Measurements from ENCODE around the gene AKAP7. TPM values are rescaled to one million over a fixed set of nuclear protein-coding genes. Genes with fewer than 3 reads are reported as not detected.
"Not testable (repeated sequence)": the region's sequence is repeated elsewhere in the genome, so short reads cannot be mapped to it uniquely, and the experiment has no call there.

Gene AKAP7
- total RNA-seq, 1 experiment from 2014 or later = 3.1 TPM

DNA sequence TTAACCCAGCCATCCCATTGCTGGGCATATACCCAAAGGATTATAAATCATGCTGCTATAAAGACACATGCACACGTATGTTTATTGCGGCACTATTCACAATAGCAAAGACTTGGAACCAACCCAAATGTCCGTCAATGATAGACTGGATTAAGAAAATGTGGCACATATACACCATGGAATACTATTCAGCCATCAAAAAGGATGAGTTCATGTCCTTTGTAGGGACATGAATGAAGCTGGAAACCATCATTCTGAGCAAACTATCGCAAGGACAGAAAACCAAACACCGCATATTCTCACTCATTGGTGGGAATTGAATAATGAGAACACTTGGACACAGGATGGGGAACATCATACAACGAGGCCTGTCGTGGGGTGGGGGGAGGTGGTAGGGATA is 43.3 kb upstream of the AKAP7 start:
- DNase-seq (ENCODE audit: low read depth, low spot score); BruUV-seq (replicated peaks); H3K9me3 ChIP-seq (ENCODE audit: control insufficient read depth in 1 of 2, insufficient read depth in 1 of 2, low read depth in 1 of 2, low read length in 2 of 2); H3K9me2 ChIP-seq (ENCODE audit: insufficient read depth); H3K4me3 ChIP-seq (replicated peaks in 1 of 2; ENCODE audit: low read depth in 1 of 2, low read length in 2 of 2); H2AFZ ChIP-seq (ENCODE audit: low read depth, low read length, poor library complexity, severe bottlenecking); H3K9ac ChIP-seq (ENCODE audit: low read length); ATAC-seq; H3K27me3 ChIP-seq (ENCODE audit: insufficient read depth, low read length); CTCF ChIA-PET; RAD21 ChIA-PET (ENCODE audit: low non-redundant PET in 1 of 2, low total read pairs in 2 of 2, uncharacterized antibody in 2 of 2, unreplicated experiment in 2 of 2); H3K27ac ChIP-seq (ENCODE audit: low read depth, low read length); H4K20me1 ChIP-seq (ENCODE audit: insufficient read depth); POLR2A ChIA-PET; H3K4me1 ChIP-seq (ENCODE audit: control insufficient read depth in 1 of 2, insufficient read depth in 2 of 2, low read length in 2 of 2); H3K36me3 ChIP-seq (ENCODE audit: control insufficient read depth in 1 of 2, insufficient read depth in 2 of 2, low read length in 2 of 2); intact Hi-C loops (cut with micrococcal nuclease); H3K4me2 ChIP-seq (ENCODE audit: low read length); H3K79me2 ChIP-seq (ENCODE audit: insufficient read depth, low read length): not testable (repeated sequence)

GRCh38 chr6:131093334-131093733 is 41.9 kb upstream of the AKAP7 start:
- Histone ChIP-seq H3K9me2 (ENCODE audit: insufficient read depth) (no peaks in the 10 kb centered on the region), H4K20me1 (ENCODE audit: insufficient read depth) (no peaks in the 10 kb centered on the region), H3K4me2 (ENCODE audit: low read length) (no peak overlapping the region), H3K9ac (ENCODE audit: low read length) (no peak overlapping the region), H3K9me3 (ENCODE audit: control insufficient read depth in 1 of 2, insufficient read depth in 1 of 2, low read depth in 1 of 2, low read length in 2 of 2) (no peaks in the 10 kb centered on the region), H3K27me3 (ENCODE audit: insufficient read depth, low read length) (no peaks in the 10 kb centered on the region), H3K4me3 (replicated peaks in 1 of 2; ENCODE audit: low read depth in 1 of 2, low read length in 2 of 2) (no peak overlapping the region), H3K4me1 (ENCODE audit: control insufficient read depth in 1 of 2, insufficient read depth in 2 of 2, low read length in 2 of 2) (no peaks in the 10 kb centered on the region), H2AFZ (ENCODE audit: low read depth, low read length, poor library complexity, severe bottlenecking) (no peak overlapping the region), H3K36me3 (ENCODE audit: control insufficient read depth in 1 of 2, insufficient read depth in 2 of 2, low read length in 2 of 2) (no peaks in the 10 kb centered on the region), H3K27ac (ENCODE audit: low read depth, low read length) (no peak overlapping the region), H3K79me2 (ENCODE audit: insufficient read depth, low read length) (no peaks in the 10 kb centered on the region)
- DNase-seq (ENCODE audit: low read depth, low spot score) (no peak), ATAC-seq (no peak)
- intact Hi-C loops (cut with micrococcal nuclease) = no loop called here
- no TSS peak for BruUV-seq (replicated peaks)
- ChIA-PET RAD21 (ENCODE audit: low non-redundant PET in 1 of 2, low total read pairs in 2 of 2, uncharacterized antibody in 2 of 2, unreplicated experiment in 2 of 2) (no interaction called here), POLR2A (no interaction called here), CTCF (no interaction called here)
- no peak for TF ChIP-seq ELF1 (IDR thresholded peaks at IDR 0.05; ENCODE audit: borderline replicate concordance, low read depth)
- no peak for TF ChIP-seq EZH2phosphoT487 (IDR thresholded peaks at IDR 0.05; ENCODE audit: borderline replicate concordance)
- no peak for TF ChIP-seq SIN3A (IDR thresholded peaks at IDR 0.05; ENCODE audit: low read depth)
- TF ChIP-seq ZBTB33 (IDR thresholded peaks at IDR 0.05; ENCODE audit: extremely low read depth, insufficient replicate concordance, low read length) = no peak
- no peak for TF ChIP-seq SP1 (IDR thresholded peaks at IDR 0.05; ENCODE audit: low read depth)
- TF ChIP-seq SRF (IDR thresholded peaks at IDR 0.05; ENCODE audit: low read depth) = no peak
- TF ChIP-seq, protein P1, sequence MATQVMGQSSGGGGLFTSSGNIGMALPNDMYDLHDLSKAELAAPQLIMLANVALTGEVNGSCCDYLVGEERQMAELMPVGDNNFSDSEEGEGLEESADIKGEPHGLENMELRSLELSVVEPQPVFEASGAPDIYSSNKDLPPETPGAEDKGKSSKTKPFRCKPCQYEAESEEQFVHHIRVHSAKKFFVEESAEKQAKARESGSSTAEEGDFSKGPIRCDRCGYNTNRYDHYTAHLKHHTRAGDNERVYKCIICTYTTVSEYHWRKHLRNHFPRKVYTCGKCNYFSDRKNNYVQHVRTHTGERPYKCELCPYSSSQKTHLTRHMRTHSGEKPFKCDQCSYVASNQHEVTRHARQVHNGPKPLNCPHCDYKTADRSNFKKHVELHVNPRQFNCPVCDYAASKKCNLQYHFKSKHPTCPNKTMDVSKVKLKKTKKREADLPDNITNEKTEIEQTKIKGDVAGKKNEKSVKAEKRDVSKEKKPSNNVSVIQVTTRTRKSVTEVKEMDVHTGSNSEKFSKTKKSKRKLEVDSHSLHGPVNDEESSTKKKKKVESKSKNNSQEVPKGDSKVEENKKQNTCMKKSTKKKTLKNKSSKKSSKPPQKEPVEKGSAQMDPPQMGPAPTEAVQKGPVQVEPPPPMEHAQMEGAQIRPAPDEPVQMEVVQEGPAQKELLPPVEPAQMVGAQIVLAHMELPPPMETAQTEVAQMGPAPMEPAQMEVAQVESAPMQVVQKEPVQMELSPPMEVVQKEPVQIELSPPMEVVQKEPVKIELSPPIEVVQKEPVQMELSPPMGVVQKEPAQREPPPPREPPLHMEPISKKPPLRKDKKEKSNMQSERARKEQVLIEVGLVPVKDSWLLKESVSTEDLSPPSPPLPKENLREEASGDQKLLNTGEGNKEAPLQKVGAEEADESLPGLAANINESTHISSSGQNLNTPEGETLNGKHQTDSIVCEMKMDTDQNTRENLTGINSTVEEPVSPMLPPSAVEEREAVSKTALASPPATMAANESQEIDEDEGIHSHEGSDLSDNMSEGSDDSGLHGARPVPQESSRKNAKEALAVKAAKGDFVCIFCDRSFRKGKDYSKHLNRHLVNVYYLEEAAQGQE (IDR thresholded peaks at IDR 0.05; ENCODE audit: low read depth) = no peak
- TF ChIP-seq TCF7L2 (IDR thresholded peaks at IDR 0.05; ENCODE audit: borderline replicate concordance, extremely low read depth, insufficient read depth, insufficient read length) = no peak
- no peak for TF ChIP-seq EZH2 (IDR thresholded peaks at IDR 0.05)
- no peak for TF ChIP-seq YY1 (IDR thresholded peaks at IDR 0.05; ENCODE audit: extremely low read depth, insufficient replicate concordance, low read depth, low read length)
- TF ChIP-seq ZNF274 (IDR thresholded peaks at IDR 0.05; ENCODE audit: low read depth, low read length) = no peak
- TF ChIP-seq POLR2AphosphoS5 (IDR thresholded peaks at IDR 0.05; ENCODE audit: low read depth, low read length) = no peak
- TF ChIP-seq JUND (IDR thresholded peaks at IDR 0.05) = no peak
- no peak for TF ChIP-seq CBX3 (IDR thresholded peaks at IDR 0.05; ENCODE audit: low read depth)
- no peak for TF ChIP-seq ATF3 (IDR thresholded peaks at IDR 0.05)
- no peak for TF ChIP-seq EGR1 (IDR thresholded peaks at IDR 0.05; ENCODE audit: low read depth)
